H9 (cell line): ENCODE measurements around the gene PBOV1. TPM values are rescaled to one million over a fixed set of nuclear protein-coding genes. Genes with fewer than 3 reads are reported as not detected.

Source experiments
- DNase-seq: peaks from one replicate; pipeline ENCODE4 v3.0.0-alpha.2; 2017
- H2AFZ ChIP-seq: one replicate; pipeline ENCODE4 v1.6.1; 2013; ENCODE audit warnings: mild to moderate bottlenecking, low read length, control low read depth, moderate library complexity
- H2AK5ac ChIP-seq: 2 replicates; pipeline ENCODE4 v1.6.1; 2013; ENCODE audit warnings: low read length, control low read depth, mixed read lengths; ENCODE audit not compliant: insufficient read length
- H2BK120ac ChIP-seq: one replicate; pipeline ENCODE4 v1.6.1; 2013; ENCODE audit warnings: low read depth, mild to moderate bottlenecking, low read length, control low read depth, inconsistent platforms; ENCODE audit not compliant: poor library complexity, severe bottlenecking
- H2BK12ac ChIP-seq: 2 replicates; pipeline ENCODE4 v1.6.1; 2013; ENCODE audit warnings: low read length, control low read depth, mixed read lengths, low read depth; ENCODE audit not compliant: insufficient read length
- H2BK15ac ChIP-seq: 2 replicates; pipeline ENCODE4 v1.6.1; 2013; ENCODE audit warnings: low read depth, low read length, control low read depth
- H2BK20ac ChIP-seq: one replicate; pipeline ENCODE4 v1.6.1; 2013; ENCODE audit warnings: low read depth, mild to moderate bottlenecking, low read length, control low read depth, inconsistent platforms; ENCODE audit not compliant: poor library complexity, severe bottlenecking
- H2BK5ac ChIP-seq: 2 replicates; pipeline ENCODE4 v1.6.1; 2013; ENCODE audit warnings: low read length, control low read depth, mixed read lengths; ENCODE audit not compliant: insufficient read length
- H3K14ac ChIP-seq: 2 replicates; pipeline ENCODE4 v1.6.1; 2013; ENCODE audit warnings: low read length, control low read depth; ENCODE audit not compliant: insufficient read depth
- H3K18ac ChIP-seq: 2 replicates; pipeline ENCODE4 v1.6.1; 2013; ENCODE audit warnings: low read depth, mild to moderate bottlenecking, mixed read lengths, low read length, control low read depth; ENCODE audit not compliant: insufficient read length
- H3K23ac ChIP-seq: 2 replicates; pipeline ENCODE4 v1.6.1; 2013; ENCODE audit warnings: low read length, control low read depth, mixed read lengths, low read depth; ENCODE audit not compliant: insufficient read length
- H3K23me2 ChIP-seq: 2 replicates; pipeline ENCODE4 v1.6.1; 2013; ENCODE audit warnings: low read depth, mild to moderate bottlenecking, mixed read lengths, low read length, control low read depth; ENCODE audit not compliant: insufficient read length, poor library complexity, severe bottlenecking
- H3K27ac ChIP-seq: 2 replicates; pipeline ENCODE4 v1.5.1; 2013; ENCODE audit warnings: low read length, control low read depth, mixed read lengths, low read depth; ENCODE audit not compliant: insufficient read length
- H3K27me3 ChIP-seq: 2 replicates; pipeline ENCODE4 v1.6.1; 2013; ENCODE audit warnings: low read length, control low read depth, inconsistent platforms; ENCODE audit not compliant: insufficient read depth
- H3K4ac ChIP-seq: 2 replicates; pipeline ENCODE4 v1.6.1; 2013; ENCODE audit warnings: low read depth, mild to moderate bottlenecking, control low read depth, inconsistent platforms, low read length, moderate library complexity
- H3K4me1 ChIP-seq: 2 replicates; pipeline ENCODE4 v1.6.1; 2013; ENCODE audit warnings: low read length, control low read depth, inconsistent platforms; ENCODE audit not compliant: insufficient read depth
- H3K4me2 ChIP-seq: 2 replicates; pipeline ENCODE4 v1.6.1; 2013; ENCODE audit warnings: low read length, control low read depth, mixed read lengths; ENCODE audit not compliant: insufficient read length, insufficient read depth
- H3K56ac ChIP-seq: 2 replicates; pipeline ENCODE4 v1.6.1; 2013; ENCODE audit warnings: low read depth, mild to moderate bottlenecking, mixed read lengths, low read length, control low read depth; ENCODE audit not compliant: insufficient read length
- H3K79me1 ChIP-seq: 2 replicates; pipeline ENCODE4 v1.6.1; 2013; ENCODE audit warnings: low read depth, mild to moderate bottlenecking, moderate library complexity, low read length, control low read depth, inconsistent platforms; ENCODE audit not compliant: insufficient read depth, poor library complexity, severe bottlenecking
- H3K79me2 ChIP-seq: 2 replicates; pipeline ENCODE4 v1.6.1; 2013; ENCODE audit warnings: low read length, control low read depth, inconsistent platforms; ENCODE audit not compliant: insufficient read depth
- H3K9ac ChIP-seq: 2 replicates; pipeline ENCODE4 v1.6.1; 2013; ENCODE audit warnings: low read length, control low read depth, mixed read lengths; ENCODE audit not compliant: insufficient read length; ENCODE audit errors: extremely low read depth
- H3K9me3 ChIP-seq: one replicate; pipeline ENCODE4 v1.6.1; 2013; ENCODE audit warnings: low read depth, low read length, inconsistent platforms; ENCODE audit not compliant: control insufficient read depth
- H3T11ph ChIP-seq: one replicate; pipeline ENCODE4 v1.6.1; 2013; ENCODE audit warnings: mild to moderate bottlenecking, low read length, control low read depth, inconsistent platforms
- H4K20me1 ChIP-seq: one replicate; pipeline ENCODE4 v1.6.1; 2013; ENCODE audit not compliant: control insufficient read depth, insufficient read length, insufficient read depth
- H4K5ac ChIP-seq: 2 replicates; pipeline ENCODE4 v1.6.1; 2013; ENCODE audit warnings: low read depth, mild to moderate bottlenecking, mixed read lengths, low read length, control low read depth; ENCODE audit not compliant: insufficient read length
- H4K8ac ChIP-seq: replicated peaks from 2 replicates; pipeline ENCODE4 v1.6.1; 2013; ENCODE audit warnings: low read length, control low read depth, mixed read lengths, low read depth; ENCODE audit not compliant: insufficient read length
- H4K91ac ChIP-seq: 2 replicates; pipeline ENCODE4 v1.6.1; 2013; ENCODE audit warnings: low read depth, mild to moderate bottlenecking, moderate library complexity, mixed read lengths, low read length, control low read depth; ENCODE audit not compliant: insufficient read length
- H3K27ac Mint-ChIP-seq, 3 experiments: 2 replicates in 2 of 3; 3 replicates in 1 of 3; pipeline ENCODE4 v1.8.0; 2020 to 2021; ENCODE audit warnings: mixed read lengths in 3 of 3, mild to moderate bottlenecking in 1 of 3, moderate library complexity in 1 of 3
- H3K27me3 Mint-ChIP-seq: 2 replicates; pipeline ENCODE4 v1.8.0; 2021; ENCODE audit warnings: low read depth, mild to moderate bottlenecking, moderate library complexity, mixed read lengths
- H3K36me3 Mint-ChIP-seq, 3 experiments: 2 replicates in 2 of 3; 3 replicates in 1 of 3; pipeline ENCODE4 v1.8.0; 2020 to 2021; ENCODE audit warnings: low read depth in 3 of 3, mixed read lengths in 3 of 3; ENCODE audit not compliant: insufficient read depth in 1 of 3
- H3K4me1 Mint-ChIP-seq, 2 experiments: 2 replicates each; pipeline ENCODE4 v1.8.0; 2020; ENCODE audit warnings: mixed read lengths in 2 of 2
- H3K4me3 Mint-ChIP-seq, 2 experiments: 2 replicates in 1 of 2; 3 replicates in 1 of 2; pipeline ENCODE4 v1.8.0; 2020 to 2021; ENCODE audit warnings: mild to moderate bottlenecking in 2 of 2, mixed read lengths in 2 of 2, moderate library complexity in 1 of 2
- H3K9me3 Mint-ChIP-seq, 2 experiments: 2 replicates in 1 of 2; 3 replicates in 1 of 2; pipeline ENCODE4 v1.8.0; 2020; ENCODE audit warnings: mild to moderate bottlenecking in 2 of 2, mixed read lengths in 2 of 2, moderate library complexity in 1 of 2
- CTCF ChIP-seq: fragments of 200-600 bp; sonication (generic); conservative IDR thresholded peaks from 3 replicates; pipeline ENCODE4 v1.8.0; 2021; ENCODE audit warnings: antibody characterized with exemption, mild to moderate bottlenecking
- total RNA-seq: library from RNA; stranded (reverse); gene quantifications from 2 replicates; pipeline ENCODE4 v1.2.1, GENCODE V29; 2021

The PBOV1 gene
- total RNA-seq, 1 experiment from 2014 or later: not detected

- Histone ChIP-seq H2AK5ac (no peak overlapping the region), H4K5ac (no peak overlapping the region), H3K56ac (no peak overlapping the region), H3K9ac (no peak overlapping the region), H2BK120ac (no peak overlapping the region), H3K4me1 (no peaks in the 10 kb centered on the region; the same call in 1 of the 2 replicates), H3T11ph (no peak overlapping the region), H2BK5ac (no peak overlapping the region), H3K14ac (no peak overlapping the region), H2BK15ac (no peak overlapping the region), H3K4ac (no peak overlapping the region), H3K79me2 (no peaks in the 10 kb centered on the region), H4K91ac (no peak overlapping the region), H2AFZ (no peak overlapping the region), H2BK20ac (no peak overlapping the region), H3K27me3 (no peaks in the 10 kb centered on the region), H3K27ac (no peak overlapping the region), H4K20me1 (no peaks in the 10 kb centered on the region), H3K4me2 (no peak overlapping the region), H3K9me3 (no peaks in the 10 kb centered on the region), H4K8ac (no peak overlapping the region), H3K79me1 (no peaks in the 10 kb centered on the region), H3K18ac (no peak overlapping the region), H3K23ac (no peak overlapping the region), H3K23me2 (no peaks in the 10 kb centered on the region), H2BK12ac (no peak overlapping the region)
- Mint-ChIP-seq H3K27ac (no peak overlapping the region), H3K36me3 (peaks cover 9 to 16% (median 15%) of the 10 kb centered on the region in 3 experiments), H3K4me1 (peaks cover 9 to 15% of the 10 kb centered on the region in 2 experiments), H3K27me3 (no peaks in the 10 kb centered on the region), H3K4me3 (no peak overlapping the region), H3K9me3 (peaks cover 11 to 14% of the 10 kb centered on the region in 2 experiments; a peak in 4 of 5 replicates)
- TF ChIP-seq CTCF: no peak
- DNase-seq: no peak
Measured at GRCh38 chr6:138204303-138204702, 14.0 kb downstream of the PBOV1 start.
